Measurements from ENCODE around the gene MARCHF4. TPM values are rescaled to one million over a fixed set of nuclear protein-coding genes. Genes with fewer than 3 reads are reported as not detected.
A peak's percentile ranks its signal among the peaks of the same experiment; 100 is the strongest.

MARCHF4 gene
- total RNA-seq, 1 experiment from 2014 or later: 0.26 TPM

DNA sequence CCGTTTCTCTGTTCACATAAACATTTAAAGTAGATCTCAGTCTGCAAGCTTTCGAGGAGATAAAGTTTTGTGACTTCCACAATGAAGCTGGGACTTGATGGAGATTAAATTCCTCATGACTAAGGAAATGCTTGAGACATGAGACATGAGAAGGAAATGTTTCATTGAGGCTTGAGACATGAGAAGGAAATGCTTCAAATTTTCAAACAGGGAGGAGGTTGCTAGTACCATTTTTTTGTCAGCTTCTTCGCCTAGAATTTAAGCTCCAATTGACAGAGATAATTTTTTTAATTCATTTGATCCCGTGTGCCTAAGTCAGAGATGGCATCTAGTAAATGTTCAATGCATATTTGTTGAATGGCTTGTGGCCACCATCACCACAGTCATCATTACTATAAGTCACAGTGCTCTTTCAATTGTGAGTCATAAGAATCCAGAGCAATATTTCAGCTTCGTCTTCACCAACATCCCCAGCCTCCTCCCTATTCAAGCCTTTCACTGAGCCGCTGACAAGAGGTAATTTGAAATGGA lies 543 bp upstream of the MARCHF4 start:
- no peak overlapping the region for H2BK5ac ChIP-seq (ENCODE audit: insufficient read length, low read length)
- no peak overlapping the region for H2BK120ac ChIP-seq (ENCODE audit: low read depth, low read length, poor library complexity, severe bottlenecking)
- peak overlapping the region; percentile 72 to 92 for H3K4me3 Mint-ChIP-seq
- H3K18ac ChIP-seq (ENCODE audit: insufficient read length, low read depth, low read length): no peak overlapping the region
- H2BK15ac ChIP-seq (ENCODE audit: low read depth, low read length): no peak overlapping the region
- no CpG with 5 or more reads among the region's 6 CpGs for WGBS (ENCODE audit: extremely low coverage, insufficient read length, low lambda C conversion rate)
- peaks cover 20% of the 10 kb centered on the region for H3K23me2 ChIP-seq (ENCODE audit: insufficient read length, low read depth, low read length, poor library complexity, severe bottlenecking)
- no peak overlapping the region for H2AK5ac ChIP-seq (ENCODE audit: insufficient read length, low read length)
- H3K27ac ChIP-seq (ENCODE audit: insufficient read length, low read depth, low read length): no peak overlapping the region
- no peak overlapping the region for H2BK20ac ChIP-seq (ENCODE audit: low read depth, low read length, poor library complexity, severe bottlenecking)
- H3K23ac ChIP-seq (ENCODE audit: insufficient read length, low read depth, low read length): no peak overlapping the region
- H3K4me1 Mint-ChIP-seq: peaks cover 19 to 29% of the 10 kb centered on the region in 2 experiments
- no peak overlapping the region for H3K9ac ChIP-seq (ENCODE audit: extremely low read depth, insufficient read length, low read length)
- H2AFZ ChIP-seq (ENCODE audit: low read length): no peak overlapping the region
- H2BK12ac ChIP-seq (ENCODE audit: insufficient read length, low read depth, low read length): no peak overlapping the region
- peaks cover 6% of the 10 kb centered on the region; the same call in 1 of the 2 replicates for H3K27me3 ChIP-seq (ENCODE audit: insufficient read depth, low read length)
- H3K27me3 Mint-ChIP-seq (ENCODE audit: low read depth): peaks cover 66% of the 10 kb centered on the region
- H4K5ac ChIP-seq (ENCODE audit: insufficient read length, low read depth, low read length): no peak overlapping the region
- H3K36me3 Mint-ChIP-seq (ENCODE audit: insufficient read depth in 1 of 3, low read depth in 3 of 3): no peaks in the 10 kb centered on the region
- H3K9me3 Mint-ChIP-seq: no peaks in the 10 kb centered on the region
- no peaks in the 10 kb centered on the region for H3K79me2 ChIP-seq (ENCODE audit: insufficient read depth, low read length)
- no peaks in the 10 kb centered on the region for H3K9me3 ChIP-seq (ENCODE audit: control insufficient read depth, low read depth, low read length)
- no peaks in the 10 kb centered on the region for H3K79me1 ChIP-seq (ENCODE audit: insufficient read depth, low read depth, low read length, poor library complexity, severe bottlenecking)
- no peak overlapping the region for H3K56ac ChIP-seq (ENCODE audit: insufficient read length, low read depth, low read length)
- no peak overlapping the region for H4K8ac ChIP-seq (replicated peaks; ENCODE audit: insufficient read length, low read depth, low read length)
- no peak overlapping the region for H4K91ac ChIP-seq (ENCODE audit: insufficient read length, low read depth, low read length)
- H3K14ac ChIP-seq (ENCODE audit: insufficient read depth, low read length): no peak overlapping the region
- H3K4ac ChIP-seq (ENCODE audit: low read depth, low read length): no peak overlapping the region
- H3K4me1 ChIP-seq (ENCODE audit: insufficient read depth, low read length): peaks cover 5% of the 10 kb centered on the region; the same call in 1 of the 2 replicates
- no peak overlapping the region for H3K27ac Mint-ChIP-seq
- peak overlapping the region; percentile 96 for H3K4me2 ChIP-seq (ENCODE audit: insufficient read depth, insufficient read length, low read length)
- no peaks in the 10 kb centered on the region for H4K20me1 ChIP-seq (ENCODE audit: control insufficient read depth, insufficient read depth, insufficient read length)
- no peak for TF ChIP-seq CTCF (conservative IDR thresholded peaks at IDR 0.05)
- no peak overlapping the region for H3T11ph ChIP-seq (ENCODE audit: low read length)
- DNase-seq: no peak
